ENCODE measurements around the gene EXOC7.

EXOC7 gene

DNA sequence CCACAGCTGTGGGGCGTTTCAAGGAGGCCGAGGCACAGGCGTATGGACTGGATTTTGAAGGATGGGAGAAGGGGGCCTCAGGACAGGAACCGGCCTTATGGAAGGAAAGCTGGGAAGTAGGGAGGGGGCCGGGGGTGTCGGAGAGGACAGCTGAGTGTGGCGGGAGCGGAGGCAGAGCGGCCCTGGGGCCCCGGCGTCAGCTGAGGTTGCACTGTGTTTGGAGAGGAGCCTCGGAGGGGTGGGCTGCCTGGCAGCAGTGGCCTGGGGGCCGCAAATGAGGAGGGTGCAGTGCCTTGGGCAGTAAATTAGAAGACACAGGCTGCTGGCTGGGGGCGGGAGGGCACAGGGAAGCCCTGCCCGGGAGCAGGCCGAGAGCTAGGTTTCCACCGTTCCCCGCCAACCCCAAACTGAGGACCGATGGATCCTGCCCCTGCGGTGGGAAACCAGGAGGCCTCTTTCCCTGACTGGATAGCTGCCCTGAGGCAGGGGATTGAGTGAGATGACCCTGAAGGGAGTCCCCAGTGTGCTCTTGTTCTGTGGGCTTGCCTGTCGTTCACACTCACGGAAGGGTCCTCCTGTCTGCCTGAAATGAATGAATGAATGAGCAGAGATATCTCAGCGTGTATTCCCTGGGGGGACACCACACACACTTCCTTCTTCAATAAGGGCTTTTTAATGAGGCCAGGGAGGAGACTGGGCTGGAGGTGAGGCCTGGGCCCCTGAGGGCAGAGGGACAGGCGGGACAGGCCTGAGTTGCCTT lies 19.0 kb upstream of the EXOC7 start:
- DNase-seq (ENCODE audit: low read depth in 1 of 2, low spot score in 1 of 2): no peak

DNA sequence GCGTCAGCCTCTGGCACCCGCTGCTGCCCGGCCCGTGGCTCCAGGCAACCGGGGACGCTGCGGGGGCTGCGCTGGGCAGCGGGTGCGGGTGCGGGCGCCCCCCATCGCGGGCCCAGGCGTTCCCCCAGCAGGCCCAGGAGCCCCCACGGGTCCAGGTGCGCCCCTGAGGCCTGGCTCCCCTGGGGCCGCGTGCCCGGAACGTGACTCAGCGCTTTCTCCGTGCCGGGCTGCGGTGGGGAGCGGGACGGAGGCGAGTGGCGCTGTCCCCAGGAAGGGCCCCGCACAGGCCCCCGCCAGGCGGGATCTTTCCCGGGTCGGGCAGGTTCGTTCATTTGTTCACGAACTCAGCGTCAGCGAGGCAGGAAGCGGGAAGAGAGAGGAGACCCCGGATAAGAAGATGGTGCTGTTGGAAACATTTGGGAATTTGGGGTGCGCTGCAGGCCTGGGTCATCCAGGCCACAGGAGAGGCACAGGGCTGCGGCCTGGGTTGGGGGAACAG lies 18.4 kb upstream of the EXOC7 start:
- DNase-seq (ENCODE audit: low read depth in 1 of 2, low spot score in 1 of 2): no peak

- DNase-seq (ENCODE audit: low read depth in 1 of 2, low spot score in 1 of 2): no peak
Measured at GRCh38 chr17:76120658-76121008, 17.0 kb upstream of the EXOC7 start.

DNA sequence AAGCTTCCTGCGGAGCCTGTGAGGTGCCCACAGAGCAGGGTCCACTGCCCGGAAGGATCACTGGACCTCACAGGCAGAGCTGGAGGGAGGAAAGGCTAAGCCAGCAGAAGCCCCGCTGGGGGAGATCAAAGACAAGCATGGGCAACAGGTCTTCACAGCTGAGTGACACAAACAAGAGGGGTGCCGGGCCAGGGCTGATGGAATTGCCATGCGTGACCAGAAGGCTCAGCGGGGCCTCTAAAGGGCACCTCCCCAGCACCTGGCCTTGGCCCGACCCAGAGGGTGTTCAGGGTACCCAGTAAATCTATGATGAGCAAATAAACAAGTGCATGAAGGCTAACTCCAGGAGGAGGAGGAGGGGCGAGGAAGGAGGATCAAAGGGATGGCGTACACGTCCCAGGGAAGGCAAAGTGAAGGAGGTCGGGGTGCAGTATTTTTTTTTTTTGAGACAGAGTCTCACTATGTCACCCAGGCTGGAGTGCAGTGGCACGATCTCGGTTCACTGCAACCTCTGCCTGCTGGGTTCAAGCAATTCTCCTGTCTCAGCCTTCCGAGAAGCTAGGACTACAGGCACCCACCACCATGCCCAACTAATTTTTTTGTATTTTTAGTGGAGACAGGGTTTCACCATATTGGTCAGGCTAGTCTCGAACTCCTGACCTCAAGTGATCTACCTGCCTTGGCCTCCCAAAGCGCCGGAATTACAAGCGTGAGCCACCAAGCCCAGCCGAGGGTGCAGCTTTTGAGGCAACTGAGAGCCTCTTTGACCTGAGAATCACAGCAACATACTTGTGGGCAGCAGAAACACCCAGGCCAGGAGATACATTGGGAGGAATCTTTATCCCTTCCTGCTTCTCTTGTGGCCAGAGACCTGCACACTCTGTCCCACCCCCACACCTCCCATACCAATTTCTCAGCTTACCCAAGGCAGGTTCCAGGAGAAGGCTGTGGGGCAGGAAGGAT lies 16.1 kb upstream of the EXOC7 start:
- DNase-seq (ENCODE audit: low read depth in 1 of 2, low spot score in 1 of 2): no peak

GRCh38 chr17:76115138-76115754 lies 11.7 kb upstream of the EXOC7 start:
- DNase-seq (ENCODE audit: low read depth in 1 of 2, low spot score in 1 of 2): no peak

DNA sequence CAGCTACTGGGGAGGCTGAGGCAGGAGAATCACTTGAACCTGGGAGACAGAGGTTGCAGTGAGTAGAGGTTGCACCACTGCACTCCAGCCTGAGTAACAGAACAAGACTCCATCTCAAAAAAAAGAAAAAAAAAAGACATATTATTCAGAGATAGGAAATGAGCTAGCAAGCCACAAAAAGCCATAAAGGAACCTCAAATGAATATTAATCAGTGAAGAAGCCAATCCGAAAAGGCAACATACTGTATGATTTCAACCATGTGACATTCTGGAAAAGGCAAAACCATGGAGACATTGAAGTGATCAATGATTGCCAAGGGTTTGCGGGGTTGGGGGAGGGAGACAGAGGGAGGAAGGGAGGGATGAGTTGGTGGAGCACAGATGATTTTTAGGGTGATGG lies 8.4 kb upstream of the EXOC7 start:
- DNase-seq (ENCODE audit: low read depth in 1 of 2, low spot score in 1 of 2): no peak

DNA sequence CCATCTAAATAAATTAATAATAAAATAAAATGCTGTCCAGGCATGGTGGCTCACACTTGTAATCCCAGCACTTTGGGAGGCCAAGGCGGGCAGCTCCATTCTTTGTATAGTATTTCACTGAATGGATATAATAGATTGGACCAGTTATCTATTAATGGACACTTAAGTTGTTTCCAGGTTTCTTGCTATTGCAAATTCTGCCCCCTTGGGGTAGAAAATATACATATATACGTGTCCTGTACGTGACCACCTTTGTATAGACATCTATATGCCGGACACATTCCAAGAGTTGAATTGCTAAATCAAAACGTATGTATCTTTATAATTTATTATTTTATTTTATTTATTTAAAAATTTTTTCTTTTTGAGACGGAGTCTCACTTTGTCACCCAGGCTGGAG lies 3.9 kb upstream of the EXOC7 start:
- DNase-seq (ENCODE audit: low read depth in 1 of 2, low spot score in 1 of 2): no peak

- no peak for DNase-seq (ENCODE audit: low read depth in 1 of 2, low spot score in 1 of 2)
Measured at GRCh38 chr17:76106703-76107102, 3.1 kb upstream of the EXOC7 start.

GRCh38 chr17:76104896-76105231 lies 1.3 kb upstream of the EXOC7 start:
- DNase-seq (ENCODE audit: low read depth in 1 of 2, low spot score in 1 of 2): no peak

- no peak for DNase-seq (ENCODE audit: low read depth in 1 of 2, low spot score in 1 of 2)
Measured at GRCh38 chr17:76104140-76104895, 731 bp upstream of the EXOC7 start.

GRCh38 chr17:76102944-76103273 lies 678 bp downstream of the EXOC7 start:
- DNase-seq (ENCODE audit: low read depth in 1 of 2, low spot score in 1 of 2): no peak

DNA sequence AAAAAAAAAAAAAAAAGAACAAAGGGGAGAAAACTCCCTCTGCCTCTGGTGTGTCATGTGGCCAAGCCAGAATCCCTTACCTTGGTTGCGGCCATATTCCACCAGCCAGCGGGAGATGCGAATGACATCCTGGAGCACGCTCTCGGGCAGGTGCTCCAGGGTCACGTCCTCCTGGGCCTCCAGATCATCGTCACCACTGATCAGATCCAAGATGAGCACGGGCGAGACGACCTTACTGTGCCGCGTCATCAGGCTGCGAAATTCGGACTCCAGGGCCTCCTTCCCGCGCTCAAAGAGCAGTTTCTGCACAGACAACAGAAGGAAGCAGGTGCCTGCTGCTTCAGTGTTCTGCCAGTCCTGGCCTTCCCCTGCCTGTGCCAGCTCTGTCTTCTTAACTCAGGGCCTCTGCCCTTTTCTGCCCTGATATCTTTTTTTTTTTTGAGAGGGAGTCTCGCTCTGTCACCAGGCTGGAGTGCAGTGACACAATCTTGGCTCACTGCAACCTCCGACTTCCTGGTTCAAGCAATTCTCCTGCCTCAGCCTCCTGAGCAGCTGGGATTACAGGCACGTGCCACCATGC lies 5.8 kb downstream of the EXOC7 start:
- no peak for DNase-seq (ENCODE audit: low read depth in 1 of 2, low spot score in 1 of 2)

GRCh38 chr17:76095943-76096342 lies 7.6 kb downstream of the EXOC7 start:
- no peak for DNase-seq (ENCODE audit: low read depth in 1 of 2, low spot score in 1 of 2)

DNA sequence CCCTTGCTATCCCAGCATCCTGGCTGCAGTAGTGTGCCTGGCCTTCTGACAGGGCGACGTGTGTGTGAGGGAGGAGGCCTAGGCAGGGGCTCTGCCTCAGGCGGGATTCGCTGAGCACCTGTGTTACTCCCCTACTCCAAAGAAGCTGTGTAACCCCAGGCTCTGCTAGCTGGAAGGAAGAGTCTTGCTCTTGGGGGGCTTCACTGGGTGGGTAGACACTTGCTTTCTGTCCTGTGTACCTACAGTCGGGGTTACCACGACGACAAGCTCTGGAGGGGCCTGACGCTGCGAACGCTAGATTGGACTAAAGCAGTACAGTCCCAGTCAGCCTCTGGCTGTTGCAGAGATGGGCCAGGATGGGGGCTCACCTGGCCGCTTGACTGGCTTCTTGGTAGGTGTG lies 9.5 kb downstream of the EXOC7 start:
- DNase-seq (ENCODE audit: low read depth in 1 of 2, low spot score in 1 of 2): no peak

GRCh38 chr17:76092526-76093413 lies 10.8 kb downstream of the EXOC7 start:
- no peak for DNase-seq (ENCODE audit: low read depth in 1 of 2, low spot score in 1 of 2)

DNA sequence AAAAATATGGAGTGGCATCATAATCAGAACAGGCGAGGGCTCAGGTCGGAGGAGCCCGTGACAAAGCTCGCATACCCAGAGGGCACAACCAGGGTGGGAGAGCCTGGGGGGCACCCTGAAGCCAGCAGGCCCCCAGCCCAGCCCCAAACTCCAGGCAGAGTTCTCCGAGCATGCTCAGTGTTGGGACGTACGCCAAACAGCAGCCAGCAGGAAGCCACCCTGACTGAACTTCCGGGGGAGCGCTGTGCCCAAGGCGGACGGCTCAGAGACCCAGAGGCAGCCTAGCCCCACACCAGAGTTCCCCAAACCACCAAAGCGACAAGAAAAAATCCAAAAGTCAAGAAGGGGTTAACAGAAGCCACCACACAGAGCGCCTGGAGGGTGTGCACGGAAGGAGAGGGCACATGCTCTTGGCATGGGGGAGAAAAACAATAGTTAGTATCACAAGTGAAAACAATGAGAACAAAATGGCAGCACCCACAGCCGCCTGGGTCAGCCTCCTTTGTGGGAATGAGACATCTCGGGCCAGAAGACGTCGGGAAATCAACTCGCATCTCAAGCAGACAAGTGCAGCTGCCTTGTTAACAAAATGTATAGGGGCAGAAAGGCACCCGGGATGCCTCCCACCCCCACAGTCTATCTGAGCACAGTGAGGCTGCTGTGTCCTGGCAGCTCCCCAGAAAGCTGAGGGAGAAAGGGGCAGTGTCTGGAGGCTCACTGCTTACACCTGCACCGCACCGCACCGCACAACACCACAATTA lies 11.9 kb downstream of the EXOC7 start:
- DNase-seq (ENCODE audit: low read depth in 1 of 2, low spot score in 1 of 2): no peak

DNA sequence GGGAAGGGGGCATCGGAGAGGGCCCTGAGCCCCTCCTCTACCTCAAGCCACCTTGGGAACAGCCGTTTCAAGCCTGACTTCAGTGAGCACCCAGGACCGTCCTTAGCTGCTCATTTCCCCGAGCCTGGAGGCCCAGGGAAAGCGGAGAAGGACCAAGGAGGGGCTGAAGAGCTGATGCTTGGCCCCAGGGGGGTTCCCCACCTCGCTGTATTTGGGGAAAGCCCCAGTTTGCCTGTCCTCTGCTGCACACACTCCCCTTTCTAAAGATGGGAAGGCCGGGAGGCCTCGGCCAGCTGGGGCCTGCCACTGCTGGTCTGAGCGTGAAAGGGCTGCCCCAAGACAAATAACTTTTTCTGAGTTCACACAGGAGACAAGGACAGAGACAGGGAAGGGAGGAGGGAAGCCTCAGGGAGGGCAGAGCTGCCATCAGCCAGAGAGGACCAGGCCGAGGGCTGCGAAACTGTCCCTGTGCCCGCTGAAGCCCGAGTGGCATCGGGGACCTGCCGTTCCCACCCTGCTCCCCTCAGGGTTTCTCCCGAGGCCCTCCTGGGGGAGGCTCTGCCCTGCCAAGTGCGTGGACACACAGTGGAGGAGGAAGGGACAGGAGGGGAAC lies 13.0 kb downstream of the EXOC7 start:
- no peak for DNase-seq (ENCODE audit: low read depth in 1 of 2, low spot score in 1 of 2)

DNA sequence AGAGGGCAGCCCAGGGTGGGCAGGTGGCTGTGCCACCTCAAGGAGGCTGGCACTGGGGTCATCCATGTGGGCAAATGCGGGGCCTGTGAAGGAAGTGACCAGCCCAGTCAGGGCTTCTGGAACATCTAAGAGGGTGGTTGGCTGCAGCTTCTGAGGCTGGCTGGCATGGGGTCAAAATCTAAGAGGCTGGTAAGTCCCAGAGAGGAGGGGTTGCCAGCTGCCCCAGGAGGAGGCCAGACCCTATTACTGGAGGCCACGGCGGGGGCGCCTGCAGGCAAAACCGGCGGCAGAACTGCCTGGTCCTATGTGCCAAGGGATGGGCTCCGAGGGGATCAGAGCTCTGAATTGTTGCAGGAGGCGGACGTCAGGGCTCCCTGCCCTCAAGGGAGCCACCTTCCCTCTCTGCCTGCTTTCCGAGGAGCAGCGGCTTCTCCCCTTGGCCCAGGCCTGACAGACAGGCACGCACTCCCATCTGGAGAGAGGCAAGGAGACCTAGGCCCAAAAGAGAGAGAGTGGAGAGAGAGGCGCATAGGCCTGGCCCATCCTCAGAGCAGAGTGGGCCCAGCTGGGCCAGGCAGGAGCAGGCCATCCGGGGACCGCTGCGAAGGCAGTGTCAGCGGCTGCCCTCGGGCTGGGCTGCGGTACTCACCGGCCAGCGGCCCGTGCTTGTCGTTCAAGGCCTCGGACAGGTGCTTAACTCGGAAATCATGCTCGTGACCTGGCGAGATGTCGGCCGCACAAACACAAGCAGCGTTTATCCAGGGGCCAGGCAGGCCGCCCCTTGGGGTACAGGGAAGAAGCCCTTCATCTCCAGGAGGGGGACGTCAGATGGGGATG lies 13.7 kb downstream of the EXOC7 start:
- DNase-seq (ENCODE audit: low read depth in 1 of 2, low spot score in 1 of 2): no peak
